H9 (cell line): ENCODE results near the gene HSH2D. TPM values are rescaled to one million over a fixed set of nuclear protein-coding genes. Genes with fewer than 3 reads are reported as not detected.

Source experiments
- DNase-seq: peaks from one replicate; pipeline ENCODE4 v3.0.0-alpha.2; 2017
- H2AFZ ChIP-seq: one replicate; pipeline ENCODE4 v1.6.1; 2013; ENCODE audit warnings: mild to moderate bottlenecking, low read length, control low read depth, moderate library complexity
- H2AK5ac ChIP-seq: 2 replicates; pipeline ENCODE4 v1.6.1; 2013; ENCODE audit warnings: low read length, control low read depth, mixed read lengths; ENCODE audit not compliant: insufficient read length
- H2BK120ac ChIP-seq: one replicate; pipeline ENCODE4 v1.6.1; 2013; ENCODE audit warnings: low read depth, mild to moderate bottlenecking, low read length, control low read depth, inconsistent platforms; ENCODE audit not compliant: poor library complexity, severe bottlenecking
- H2BK12ac ChIP-seq: 2 replicates; pipeline ENCODE4 v1.6.1; 2013; ENCODE audit warnings: low read length, control low read depth, mixed read lengths, low read depth; ENCODE audit not compliant: insufficient read length
- H2BK15ac ChIP-seq: 2 replicates; pipeline ENCODE4 v1.6.1; 2013; ENCODE audit warnings: low read depth, low read length, control low read depth
- H2BK20ac ChIP-seq: one replicate; pipeline ENCODE4 v1.6.1; 2013; ENCODE audit warnings: low read depth, mild to moderate bottlenecking, low read length, control low read depth, inconsistent platforms; ENCODE audit not compliant: poor library complexity, severe bottlenecking
- H2BK5ac ChIP-seq: 2 replicates; pipeline ENCODE4 v1.6.1; 2013; ENCODE audit warnings: low read length, control low read depth, mixed read lengths; ENCODE audit not compliant: insufficient read length
- H3K14ac ChIP-seq: 2 replicates; pipeline ENCODE4 v1.6.1; 2013; ENCODE audit warnings: low read length, control low read depth; ENCODE audit not compliant: insufficient read depth
- H3K18ac ChIP-seq: 2 replicates; pipeline ENCODE4 v1.6.1; 2013; ENCODE audit warnings: low read depth, mild to moderate bottlenecking, mixed read lengths, low read length, control low read depth; ENCODE audit not compliant: insufficient read length
- H3K23ac ChIP-seq: 2 replicates; pipeline ENCODE4 v1.6.1; 2013; ENCODE audit warnings: low read length, control low read depth, mixed read lengths, low read depth; ENCODE audit not compliant: insufficient read length
- H3K23me2 ChIP-seq: 2 replicates; pipeline ENCODE4 v1.6.1; 2013; ENCODE audit warnings: low read depth, mild to moderate bottlenecking, mixed read lengths, low read length, control low read depth; ENCODE audit not compliant: insufficient read length, poor library complexity, severe bottlenecking
- H3K27ac ChIP-seq: 2 replicates; pipeline ENCODE4 v1.5.1; 2013; ENCODE audit warnings: low read length, control low read depth, mixed read lengths, low read depth; ENCODE audit not compliant: insufficient read length
- H3K27me3 ChIP-seq: 2 replicates; pipeline ENCODE4 v1.6.1; 2013; ENCODE audit warnings: low read length, control low read depth, inconsistent platforms; ENCODE audit not compliant: insufficient read depth
- H3K4ac ChIP-seq: 2 replicates; pipeline ENCODE4 v1.6.1; 2013; ENCODE audit warnings: low read depth, mild to moderate bottlenecking, control low read depth, inconsistent platforms, low read length, moderate library complexity
- H3K4me1 ChIP-seq: 2 replicates; pipeline ENCODE4 v1.6.1; 2013; ENCODE audit warnings: low read length, control low read depth, inconsistent platforms; ENCODE audit not compliant: insufficient read depth
- H3K4me2 ChIP-seq: 2 replicates; pipeline ENCODE4 v1.6.1; 2013; ENCODE audit warnings: low read length, control low read depth, mixed read lengths; ENCODE audit not compliant: insufficient read length, insufficient read depth
- H3K56ac ChIP-seq: 2 replicates; pipeline ENCODE4 v1.6.1; 2013; ENCODE audit warnings: low read depth, mild to moderate bottlenecking, mixed read lengths, low read length, control low read depth; ENCODE audit not compliant: insufficient read length
- H3K79me1 ChIP-seq: 2 replicates; pipeline ENCODE4 v1.6.1; 2013; ENCODE audit warnings: low read depth, mild to moderate bottlenecking, moderate library complexity, low read length, control low read depth, inconsistent platforms; ENCODE audit not compliant: insufficient read depth, poor library complexity, severe bottlenecking
- H3K79me2 ChIP-seq: 2 replicates; pipeline ENCODE4 v1.6.1; 2013; ENCODE audit warnings: low read length, control low read depth, inconsistent platforms; ENCODE audit not compliant: insufficient read depth
- H3K9ac ChIP-seq: 2 replicates; pipeline ENCODE4 v1.6.1; 2013; ENCODE audit warnings: low read length, control low read depth, mixed read lengths; ENCODE audit not compliant: insufficient read length; ENCODE audit errors: extremely low read depth
- H3K9me3 ChIP-seq: one replicate; pipeline ENCODE4 v1.6.1; 2013; ENCODE audit warnings: low read depth, low read length, inconsistent platforms; ENCODE audit not compliant: control insufficient read depth
- H3T11ph ChIP-seq: one replicate; pipeline ENCODE4 v1.6.1; 2013; ENCODE audit warnings: mild to moderate bottlenecking, low read length, control low read depth, inconsistent platforms
- H4K20me1 ChIP-seq: one replicate; pipeline ENCODE4 v1.6.1; 2013; ENCODE audit not compliant: control insufficient read depth, insufficient read length, insufficient read depth
- H4K5ac ChIP-seq: 2 replicates; pipeline ENCODE4 v1.6.1; 2013; ENCODE audit warnings: low read depth, mild to moderate bottlenecking, mixed read lengths, low read length, control low read depth; ENCODE audit not compliant: insufficient read length
- H4K8ac ChIP-seq: replicated peaks from 2 replicates; pipeline ENCODE4 v1.6.1; 2013; ENCODE audit warnings: low read length, control low read depth, mixed read lengths, low read depth; ENCODE audit not compliant: insufficient read length
- H4K91ac ChIP-seq: 2 replicates; pipeline ENCODE4 v1.6.1; 2013; ENCODE audit warnings: low read depth, mild to moderate bottlenecking, moderate library complexity, mixed read lengths, low read length, control low read depth; ENCODE audit not compliant: insufficient read length
- H3K27ac Mint-ChIP-seq, 3 experiments: 2 replicates in 2 of 3; 3 replicates in 1 of 3; pipeline ENCODE4 v1.8.0; 2020 to 2021; ENCODE audit warnings: mixed read lengths in 3 of 3, mild to moderate bottlenecking in 1 of 3, moderate library complexity in 1 of 3
- H3K27me3 Mint-ChIP-seq: 2 replicates; pipeline ENCODE4 v1.8.0; 2021; ENCODE audit warnings: low read depth, mild to moderate bottlenecking, moderate library complexity, mixed read lengths
- H3K36me3 Mint-ChIP-seq, 3 experiments: 2 replicates in 2 of 3; 3 replicates in 1 of 3; pipeline ENCODE4 v1.8.0; 2020 to 2021; ENCODE audit warnings: low read depth in 3 of 3, mixed read lengths in 3 of 3; ENCODE audit not compliant: insufficient read depth in 1 of 3
- H3K4me1 Mint-ChIP-seq, 2 experiments: 2 replicates each; pipeline ENCODE4 v1.8.0; 2020; ENCODE audit warnings: mixed read lengths in 2 of 2
- H3K4me3 Mint-ChIP-seq, 2 experiments: 2 replicates in 1 of 2; 3 replicates in 1 of 2; pipeline ENCODE4 v1.8.0; 2020 to 2021; ENCODE audit warnings: mild to moderate bottlenecking in 2 of 2, mixed read lengths in 2 of 2, moderate library complexity in 1 of 2
- H3K9me3 Mint-ChIP-seq, 2 experiments: 2 replicates in 1 of 2; 3 replicates in 1 of 2; pipeline ENCODE4 v1.8.0; 2020; ENCODE audit warnings: mild to moderate bottlenecking in 2 of 2, mixed read lengths in 2 of 2, moderate library complexity in 1 of 2
- CTCF ChIP-seq: fragments of 200-600 bp; sonication (generic); conservative IDR thresholded peaks from 3 replicates; pipeline ENCODE4 v1.8.0; 2021; ENCODE audit warnings: antibody characterized with exemption, mild to moderate bottlenecking
- WGBS: extraction: QIAGEN DNeasy Blood & Tissue Kit; methylation state at CpG from one replicate; pipeline ENCODE4 v1.1.7; 2013; ENCODE audit warnings: missing lambda C conversion rate, low lambda C conversion rate, mixed read lengths; ENCODE audit not compliant: insufficient read length; ENCODE audit errors: extremely low coverage; 5-methylcytosine and 5-hydroxymethylcytosine counted together
- total RNA-seq: library from RNA; stranded (reverse); gene quantifications from 2 replicates; pipeline ENCODE4 v1.2.1, GENCODE V29; 2021

The HSH2D gene
- total RNA-seq, 1 experiment from 2014 or later = 2.3 TPM

- no peak overlapping the region for H2BK15ac ChIP-seq
- H3K4me2 ChIP-seq = no peak overlapping the region
- Mint-ChIP-seq H3K36me3 (peaks cover 34 to 82% (median 67%) of the 10 kb centered on the region in 3 experiments), H3K9me3 (no peaks in the 10 kb centered on the region), H3K4me1 (no peaks in the 10 kb centered on the region), H3K4me3 (no peak overlapping the region), H3K27me3 (no peaks in the 10 kb centered on the region), H3K27ac (peak overlapping the region in 1 of 3 experiments; percentile 83; a peak in 1 of 7 replicates)
- no peak overlapping the region for H3K9ac ChIP-seq
- no peak overlapping the region for H3K23ac ChIP-seq
- no peak overlapping the region for H3T11ph ChIP-seq
- no peak overlapping the region for H4K91ac ChIP-seq
- no peak overlapping the region for H4K8ac ChIP-seq
- no peak overlapping the region for H2BK120ac ChIP-seq
- H4K5ac ChIP-seq = no peak overlapping the region
- no peaks in the 10 kb centered on the region for H3K79me1 ChIP-seq
- H3K9me3 ChIP-seq = no peaks in the 10 kb centered on the region
- H3K14ac ChIP-seq = no peak overlapping the region
- no peaks in the 10 kb centered on the region for H3K23me2 ChIP-seq
- H3K27ac ChIP-seq = no peak overlapping the region
- no peak overlapping the region for H3K56ac ChIP-seq
- H2BK5ac ChIP-seq = no peak overlapping the region
- no peaks in the 10 kb centered on the region for H3K27me3 ChIP-seq
- no peak overlapping the region for H2AFZ ChIP-seq
- H2BK12ac ChIP-seq = no peak overlapping the region
- no peak for DNase-seq
- H3K79me2 ChIP-seq = no peaks in the 10 kb centered on the region
- H4K20me1 ChIP-seq = no peaks in the 10 kb centered on the region
- H3K4me1 ChIP-seq = no peaks in the 10 kb centered on the region
- no CpG with 5 or more reads among the region's 14 CpGs for WGBS
- no peak overlapping the region for H3K18ac ChIP-seq
- no peak overlapping the region for H3K4ac ChIP-seq
- TF ChIP-seq CTCF = no peak
- H2BK20ac ChIP-seq = no peak overlapping the region
- H2AK5ac ChIP-seq = no peak overlapping the region
These were observed 18.5 kb upstream of the HSH2D start for GRCh38 chr19:16124953-16125352.
